Right ventricle myocardium inferior (tissue), 1 donor: ENCODE results near the gene EPHA7. TPM values are rescaled to one million over a fixed set of nuclear protein-coding genes. Genes with fewer than 3 reads are reported as not detected.

ENCODE experiments used
- ATAC-seq: fragments of 200-7000 bp; cut with Tn5 transposase; one replicate; pipeline ENCODE4 v1.9.1; 2020; ENCODE audit warnings: mild to moderate bottlenecking, moderate library complexity
- DNase-seq: peaks from one replicate; pipeline ENCODE4 v3.0.0; 2021; ENCODE audit errors: missing footprints
- intact Hi-C: fragments of 100-400 bp; cut with DNase I; formaldehyde crosslinking; loops from one replicate; pipeline ENCODE4 v1.11.0; 2022
- total RNA-seq: library from RNA; stranded (reverse); fragmentation: NEBNext Ultra II Directional; extraction: Animal tissue kit (Norgen Biotek cat#: 25700); gene quantifications from one replicate; pipeline ENCODE4 v1.2.1, GENCODE V29; 2021
- donor health status: DM: no; HTN: yes; CAD: no; lungs with severe emphysema.

Gene EPHA7
- total RNA-seq, 1 donor from 2014 or later, result 1.3 TPM

DNA sequence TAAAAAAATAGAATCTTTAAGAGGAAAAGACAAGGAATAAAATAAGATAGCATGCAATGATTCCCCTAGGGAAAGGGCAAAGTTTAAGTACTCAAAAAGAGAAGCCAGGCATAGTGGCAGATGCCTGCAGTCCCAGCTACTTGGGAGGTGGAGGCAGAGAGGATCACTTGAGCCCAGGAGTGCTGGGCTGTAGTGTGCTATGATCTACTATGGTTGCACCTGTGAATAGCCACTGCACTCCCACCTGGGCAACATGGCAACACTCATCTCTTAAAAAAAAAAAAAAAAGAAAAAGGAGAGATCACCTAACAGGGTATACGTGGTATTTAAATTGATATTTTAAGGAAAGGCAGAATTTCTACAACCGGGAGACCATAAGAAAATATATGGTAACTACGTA is 16.0 kb downstream of the EPHA7 start:
- no peak for DNase-seq
- no peak for ATAC-seq
- intact Hi-C loops, result no loop called here

GRCh38 chr6:93398723-93399122 is 20.6 kb downstream of the EPHA7 start:
- DNase-seq, result no peak
- intact Hi-C loops, result no loop called here
- no peak for ATAC-seq

- intact Hi-C loops, result no loop called here
- no peak for ATAC-seq
Observed at GRCh38 chr6:93394471-93394870, 24.9 kb downstream of the EPHA7 start.

GRCh38 chr6:93393554-93394074 is 25.7 kb downstream of the EPHA7 start:
- ATAC-seq, result no peak
- intact Hi-C loops, result no loop called here
- no peak for DNase-seq

More at GRCh38 chr6:93394471-93394870, 24.9 kb downstream of the EPHA7 start:
- no peak for DNase-seq

- intact Hi-C loops, result no loop called here
- no peak for ATAC-seq
- DNase-seq, result no peak
Observed at GRCh38 chr6:93392797-93393196, 26.6 kb downstream of the EPHA7 start.

DNA sequence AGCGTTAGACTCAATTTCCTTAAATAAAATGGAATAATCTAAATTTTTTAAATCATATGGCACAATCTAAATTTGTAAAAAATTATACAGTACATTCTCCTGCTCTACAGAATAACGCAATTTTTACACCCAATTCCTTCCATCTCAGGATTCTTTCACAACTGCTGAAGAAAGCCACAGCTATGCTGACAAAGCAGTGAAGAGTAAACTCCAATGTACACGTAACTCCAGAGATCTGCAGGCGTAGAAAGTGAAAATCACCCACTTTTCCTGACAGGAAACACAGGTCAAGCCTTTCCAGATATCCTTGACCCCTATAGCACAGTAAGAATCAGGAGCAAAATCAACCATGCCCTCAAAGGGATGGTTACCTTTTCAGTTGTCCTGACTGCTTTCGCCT is 27.4 kb downstream of the EPHA7 start:
- intact Hi-C loops, result no loop called here
- ATAC-seq, result no peak
- no peak for DNase-seq

GRCh38 chr6:93389192-93389591 is 30.2 kb downstream of the EPHA7 start:
- intact Hi-C loops, result no loop called here
- DNase-seq, result no peak
- no peak for ATAC-seq

DNA sequence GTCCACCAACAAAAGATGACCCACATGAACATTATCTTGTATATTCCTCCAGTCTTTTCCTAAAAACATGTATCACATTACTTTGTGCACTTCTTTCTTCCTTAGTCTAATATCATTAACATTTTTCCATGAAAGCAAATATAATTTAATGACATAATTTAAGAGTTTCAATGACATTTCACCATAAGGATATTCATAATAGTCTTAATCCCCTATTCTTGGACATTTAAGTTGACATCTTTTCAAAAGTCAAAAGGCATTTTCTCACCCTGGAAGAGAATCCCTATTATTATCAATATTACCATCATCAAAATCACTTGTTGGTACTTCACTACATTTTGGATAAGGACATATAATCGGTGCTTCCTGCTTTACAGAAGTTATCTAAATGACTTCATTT is 31.3 kb downstream of the EPHA7 start:
- DNase-seq (no peak), ATAC-seq (no peak)
- intact Hi-C loops, result no loop called here

- no peak for ATAC-seq
- DNase-seq, result no peak
Observed at GRCh38 chr6:93376026-93376540, 43.3 kb downstream of the EPHA7 start.

DNA sequence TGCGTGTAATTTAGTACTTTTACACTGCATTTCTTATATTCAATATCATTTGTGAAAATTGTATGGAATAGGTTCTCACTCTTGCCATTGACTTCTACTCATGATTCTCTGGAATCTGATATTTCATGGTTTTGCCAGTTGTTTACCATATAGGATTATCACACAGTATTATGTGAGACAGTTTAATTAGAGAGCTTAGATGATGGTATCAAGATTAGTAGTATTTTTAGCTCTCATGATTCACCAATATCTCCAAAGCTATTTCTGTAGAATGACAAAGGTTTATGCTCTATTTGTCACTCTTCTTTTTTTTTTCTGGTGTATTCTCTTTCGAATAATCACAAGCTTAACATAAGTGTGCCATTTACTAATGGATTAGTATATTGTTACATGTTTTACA is 45.9 kb downstream of the EPHA7 start:
- intact Hi-C loops, result no loop called here
- no peak for ATAC-seq
- no peak for DNase-seq

More at GRCh38 chr6:93376026-93376540, 43.3 kb downstream of the EPHA7 start:
- intact Hi-C loops, result no loop called here

- DNase-seq, result no peak
- no peak for ATAC-seq
- intact Hi-C loops, result no loop called here
Observed at GRCh38 chr6:93371756-93372155, 47.6 kb downstream of the EPHA7 start.

DNA sequence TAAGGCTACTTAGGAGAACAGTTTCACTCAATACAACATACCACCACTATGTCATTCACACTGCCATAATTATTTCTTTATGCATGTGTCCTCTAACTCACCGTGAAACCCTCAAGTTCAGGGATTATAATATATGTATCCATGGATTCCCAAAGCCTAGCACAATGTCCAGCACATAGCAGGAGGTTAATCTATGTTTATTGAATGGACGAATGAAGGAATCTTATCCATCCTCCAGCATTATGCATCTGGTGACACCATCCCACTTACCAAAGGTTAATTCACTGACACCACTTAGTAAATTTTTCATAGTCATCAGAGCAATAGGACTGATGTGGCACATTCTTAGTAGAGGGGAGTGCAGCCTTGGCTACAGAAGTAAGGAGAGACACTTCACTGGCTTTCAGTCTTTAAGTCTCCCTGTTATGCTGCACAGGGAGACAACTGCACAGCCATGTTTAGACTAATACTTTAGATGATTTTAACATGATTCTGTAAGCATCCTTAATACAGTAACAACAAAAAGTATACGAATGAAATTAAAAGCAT is 49.7 kb downstream of the EPHA7 start:
- no peak for ATAC-seq
- intact Hi-C loops, result no loop called here

DNA sequence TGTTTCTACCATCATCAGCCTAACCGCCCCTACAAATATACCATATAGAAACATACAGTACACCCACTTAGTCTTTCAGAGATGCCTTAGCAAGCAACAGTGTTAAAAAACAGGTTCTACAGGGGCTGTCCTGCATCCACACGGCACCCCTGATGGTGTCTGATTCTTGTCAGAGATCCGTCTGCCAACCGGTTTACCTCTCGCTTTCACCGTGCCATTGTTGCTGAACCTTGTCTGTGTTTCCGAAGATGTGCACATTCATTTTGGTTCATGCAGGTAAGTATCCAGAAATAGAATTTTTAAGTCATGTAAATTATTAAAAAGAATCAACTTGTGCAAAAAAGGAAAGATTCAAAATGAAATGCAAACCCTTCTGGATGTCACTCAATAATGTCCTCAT is 52.9 kb downstream of the EPHA7 start:
- ATAC-seq (no peak), DNase-seq (no peak)
- intact Hi-C loops, result no loop called here

More for the DNA sequence above, 49.7 kb downstream of the EPHA7 start:
- DNase-seq, result no peak

DNA sequence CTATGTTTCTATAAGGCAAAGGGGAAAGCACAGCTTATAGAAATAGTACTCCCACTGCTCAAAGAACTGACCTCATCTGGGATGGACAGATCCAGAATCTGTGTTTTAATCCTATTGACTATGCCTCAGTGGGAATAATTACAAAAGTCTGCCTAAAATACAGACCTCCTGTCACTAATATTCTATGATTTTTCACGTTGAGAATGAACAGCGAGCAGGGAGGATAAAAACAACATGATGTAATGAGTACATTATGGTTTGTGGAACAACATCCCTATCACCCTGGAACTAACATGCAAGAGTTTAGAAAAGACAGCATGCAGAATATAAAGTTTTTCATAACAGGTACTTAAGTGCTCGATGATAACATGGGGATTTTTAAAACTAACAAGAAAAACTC is 53.9 kb downstream of the EPHA7 start:
- no peak for ATAC-seq
- intact Hi-C loops, result no loop called here
- no peak for DNase-seq

- DNase-seq, result no peak
- intact Hi-C loops, result no loop called here
- ATAC-seq, result no peak
Observed at GRCh38 chr6:93358435-93358834, 60.9 kb downstream of the EPHA7 start.

DNA sequence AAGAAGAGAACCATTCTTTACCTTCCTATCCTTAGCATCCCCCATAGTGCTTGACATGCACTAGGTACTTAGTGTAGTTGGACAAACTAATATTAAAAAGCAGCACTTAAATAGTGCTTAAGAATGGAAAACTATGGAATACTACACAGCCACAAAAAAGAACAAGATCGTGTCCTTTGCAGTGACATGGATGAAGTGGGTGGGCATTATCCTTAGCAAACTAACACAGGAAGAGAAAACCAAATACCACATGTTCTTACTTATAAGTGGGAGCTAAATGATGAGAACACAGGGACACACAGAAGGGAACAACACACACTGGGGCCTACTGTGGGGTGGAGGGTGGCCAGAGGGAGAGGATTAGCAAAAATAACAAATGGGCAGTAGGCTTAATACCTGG is 66.8 kb downstream of the EPHA7 start:
- ATAC-seq (no peak), DNase-seq (no peak)
- intact Hi-C loops, result no loop called here

- intact Hi-C loops, result no loop called here
- no peak for ATAC-seq
- no peak for DNase-seq
Observed at GRCh38 chr6:93351222-93351621, 68.1 kb downstream of the EPHA7 start.

DNA sequence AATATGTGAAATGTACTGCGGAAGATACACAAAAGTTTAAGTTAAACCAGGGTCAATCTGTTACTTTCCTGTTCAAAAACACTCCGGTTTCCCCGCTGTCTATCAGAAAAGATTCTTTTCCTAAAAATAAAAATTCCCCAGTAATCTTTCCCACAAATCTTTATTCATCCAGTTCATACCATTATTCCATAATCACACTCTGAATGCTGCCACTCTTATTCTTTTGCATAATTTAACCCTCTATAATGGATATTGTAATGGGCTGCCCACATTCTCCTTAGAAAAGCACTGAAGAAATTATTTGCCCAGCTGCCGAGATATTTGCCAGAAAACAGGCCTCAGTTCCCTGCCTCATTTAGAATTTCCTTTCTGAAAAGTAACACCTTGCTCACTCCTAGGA is 68.6 kb downstream of the EPHA7 start:
- DNase-seq (no peak), ATAC-seq (no peak)
- intact Hi-C loops, result no loop called here

DNA sequence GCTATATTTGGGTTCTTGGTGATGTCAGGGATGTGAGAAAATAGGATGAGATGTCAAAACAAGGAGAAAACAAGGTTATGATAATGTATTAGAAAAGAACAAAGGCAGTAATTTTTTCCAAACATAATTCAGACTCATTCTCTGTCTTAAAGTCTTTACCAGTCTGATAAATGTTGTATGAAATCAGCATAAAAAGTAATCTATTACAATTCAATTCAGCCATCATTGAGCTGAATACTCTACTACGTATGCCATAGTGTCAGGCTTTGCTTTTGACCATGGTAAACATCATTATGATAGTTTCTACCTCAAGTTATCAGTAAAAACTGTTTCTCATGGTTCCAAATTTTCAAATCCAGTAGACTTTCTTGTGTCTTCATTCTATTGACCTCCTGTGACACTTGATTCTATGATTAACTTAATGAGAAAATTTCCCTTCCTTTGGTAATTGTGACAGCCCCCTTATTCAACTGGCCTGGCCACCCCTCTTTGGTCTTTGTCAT is 75.0 kb downstream of the EPHA7 start:
- ATAC-seq (no peak), DNase-seq (no peak)
- intact Hi-C loops, result no loop called here

DNA sequence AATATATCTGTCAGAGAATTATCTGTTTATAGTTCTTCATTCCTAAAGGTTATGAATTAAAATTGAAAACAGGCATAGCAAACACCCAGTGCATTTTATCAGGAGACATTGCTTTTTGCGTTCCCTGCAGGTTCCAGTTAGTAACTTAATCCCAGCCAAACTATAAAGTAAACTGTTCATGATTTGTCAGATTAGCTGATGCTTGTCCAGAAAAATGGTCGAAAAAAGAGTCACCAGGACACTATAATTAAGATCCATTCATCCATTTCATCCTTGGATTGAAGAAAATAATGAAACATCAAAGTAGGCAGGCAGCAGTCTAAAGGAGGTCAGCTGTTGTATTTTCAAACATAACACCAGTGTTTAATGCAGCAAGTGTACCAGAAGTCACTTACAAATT is 75.9 kb downstream of the EPHA7 start:
- intact Hi-C loops, result no loop called here
- DNase-seq (no peak), ATAC-seq (no peak)
